Breast epithelium (tissue), 3 donors: ENCODE data around the gene FN3KRP.

Source experiments
- CTCF ChIP-seq, 3 donors: fragments of 450-650 bp; IDR thresholded peaks; one replicate each; pipeline ENCODE4 v1.5.1; 2016 to 2017; ENCODE audit warnings: antibody characterized with exemption in 3 of 3, mild to moderate bottlenecking in 3 of 3, moderate library complexity in 3 of 3
- POLR2AphosphoS5 ChIP-seq, 3 donors: sonication (generic); formaldehyde crosslinking; IDR thresholded peaks; one replicate each; pipeline ENCODE4 v1.6.1; 2017; ENCODE audit warnings: antibody characterized with exemption in 3 of 3

DNA sequence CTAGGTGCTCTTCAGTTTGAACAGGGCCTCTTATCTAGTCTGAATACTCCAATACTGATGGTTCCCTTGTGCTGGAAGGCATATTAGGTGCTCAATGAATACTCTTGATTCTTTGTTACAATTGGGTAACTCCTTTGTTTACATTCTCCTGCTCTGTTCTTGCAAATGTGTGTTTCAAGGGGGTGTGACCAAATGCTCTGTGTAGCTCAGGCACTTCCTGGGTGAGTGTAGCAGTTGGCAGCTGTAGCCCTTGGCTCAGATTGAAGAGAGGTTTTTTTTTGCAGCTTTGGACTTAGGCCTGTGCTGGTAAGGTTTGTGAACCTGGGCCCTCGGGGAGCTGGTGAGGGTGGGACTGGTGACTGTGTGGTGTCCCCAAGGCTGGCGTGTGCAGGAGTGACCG, 55.5 kb downstream of the FN3KRP start:
- TF ChIP-seq CTCF (IDR thresholded peaks at IDR 0.05) (no peak), POLR2AphosphoS5 (IDR thresholded peaks at IDR 0.05) (no peak)
